PC-9 (cell line): Measurements from ENCODE around the gene KCNAB2. TPM values are rescaled to one million over a fixed set of nuclear protein-coding genes. Genes with fewer than 3 reads are reported as not detected.

Experiments
- BruUV-seq: library from RNA; stranded (reverse); fragments of 400-500 nt; replicated peaks from 2 replicates; lab custom pipeline; 2021; lab: Mats Ljungman, UMichigan
- CTCF ChIA-PET: fragments of 300-600 bp; sonication (Branson Sonifier 250); formaldehyde crosslinking; loops from one replicate; lab custom pipeline; 2022; ENCODE audit warnings: antibody characterized with exemption; lab: Charles Lee
- POLR2A ChIA-PET: fragments of 300-600 bp; sonication (Branson Sonifier 250); formaldehyde crosslinking; loops from one replicate; lab custom pipeline; 2022; ENCODE audit warnings: antibody characterized with exemption; ENCODE audit not compliant: unreplicated experiment; lab: Charles Lee
- DNase-seq, 2 experiments: peaks; one replicate each; pipeline versions ENCODE4 v3.0.0 to v3.0.0-alpha.2; 2015 to 2022; ENCODE audit warnings: mixed read lengths in 1 of 2
- H2AFZ ChIP-seq: fragments of 200-600 bp; sonication (generic); 2 replicates; pipeline ENCODE4 v1.8.1; 2017; ENCODE audit warnings: antibody characterized with exemption
- H3F3A ChIP-seq: fragments of 200-600 bp; sonication (generic); 2 replicates; pipeline ENCODE4 v1.8.1; 2017; ENCODE audit warnings: antibody characterized with exemption, mild to moderate bottlenecking, low read depth; ENCODE audit not compliant: insufficient read depth
- H3K27ac ChIP-seq: fragments of 200-600 bp; sonication (generic); 2 replicates; pipeline ENCODE4 v1.6.1; 2016; ENCODE audit warnings: mixed run types
- H3K27me3 ChIP-seq: fragments of 200-600 bp; sonication (generic); 2 replicates; pipeline ENCODE4 v1.6.1; 2016; ENCODE audit warnings: low read depth, mixed run types; ENCODE audit not compliant: insufficient read depth
- H3K36me3 ChIP-seq: fragments of 200-600 bp; sonication (generic); 2 replicates; pipeline ENCODE4 v1.6.1; 2016; ENCODE audit warnings: low read depth, mixed run types
- H3K4me1 ChIP-seq: fragments of 200-600 bp; sonication (generic); replicated peaks from 2 replicates; pipeline ENCODE4 v1.6.1; 2016; ENCODE audit warnings: mixed run types; ENCODE audit not compliant: insufficient read depth
- H3K4me2 ChIP-seq: fragments of 200-600 bp; sonication (generic); 2 replicates; pipeline ENCODE4 v1.6.1; 2017; ENCODE audit warnings: mixed run types
- H3K4me3 ChIP-seq: fragments of 200-600 bp; sonication (generic); 2 replicates; pipeline ENCODE4 v1.6.1; 2016; ENCODE audit warnings: mixed run types
- H3K79me2 ChIP-seq: fragments of 200-600 bp; sonication (generic); 2 replicates; pipeline ENCODE4 v1.6.1; 2017; ENCODE audit warnings: low read depth, mixed run types
- H3K9me2 ChIP-seq: fragments of 200-600 bp; sonication (generic); 2 replicates; pipeline ENCODE4 v1.8.1; 2017; ENCODE audit warnings: mild to moderate bottlenecking; ENCODE audit not compliant: insufficient read depth
- H3K9me3 ChIP-seq: fragments of 200-600 bp; sonication (generic); 2 replicates; pipeline ENCODE4 v1.8.1; 2016; ENCODE audit warnings: low read depth; ENCODE audit not compliant: insufficient read depth
- H4K20me1 ChIP-seq: fragments of 200-600 bp; sonication (generic); 2 replicates; pipeline ENCODE4 v1.8.1; 2017; ENCODE audit not compliant: insufficient read depth
- CTCF ChIP-seq: fragments of 200-600 bp; sonication (generic); conservative IDR thresholded peaks from 2 replicates; pipeline ENCODE4 v1.6.1; 2017; ENCODE audit warnings: mixed run types, antibody characterized with exemption, mild to moderate bottlenecking, moderate library complexity
- EZH2 ChIP-seq: fragments of 200-600 bp; sonication (generic); IDR thresholded peaks from 2 replicates; pipeline ENCODE4 v1.8.0; 2017; ENCODE audit warnings: antibody characterized with exemption, low read depth
- intact Hi-C: fragments of 100-400 bp; cut with micrococcal nuclease; formaldehyde crosslinking; loops from one replicate; pipeline ENCODE4 v1.10.0; 2022; ENCODE audit not compliant: unreplicated experiment
- total RNA-seq: library from RNA; stranded (reverse); gene quantifications from 2 replicates; pipeline ENCODE4 v1.2.3, GENCODE V29; 2021

KCNAB2 gene
- total RNA-seq, 1 experiment from 2014 or later, result 19.6 TPM

- no TSS peak for BruUV-seq
- Histone ChIP-seq H3K36me3 (no peaks in the 10 kb centered on the region), H3K9me2 (no peaks in the 10 kb centered on the region), H3K4me2 (no peak overlapping the region), H2AFZ (no peak overlapping the region), H3K27me3 (0 out of 2 replicates have a peak, but pooled peaks cover 3% of the 10 kb centered on the region), H3F3A (no peaks in the 10 kb centered on the region), H3K9me3 (no peaks in the 10 kb centered on the region), H3K27ac (no peak overlapping the region), H3K4me3 (no peak overlapping the region), H3K79me2 (no peaks in the 10 kb centered on the region), H4K20me1 (no peaks in the 10 kb centered on the region), H3K4me1 (no peaks in the 10 kb centered on the region)
- POLR2A ChIA-PET, result no interaction called here
- TF ChIP-seq CTCF (no peak), EZH2 (no peak)
- intact Hi-C loops, result no loop called here
- CTCF ChIA-PET, result no interaction called here
- no peak for DNase-seq
Observed at GRCh38 chr1:6136516-6137220, 91.0 kb downstream of the KCNAB2 start.

GRCh38 chr1:6137758-6138157 lies 92.1 kb downstream of the KCNAB2 start:
- intact Hi-C loops, result no loop called here
- Histone ChIP-seq H3K27ac (no peak overlapping the region), H3K79me2 (no peaks in the 10 kb centered on the region), H2AFZ (no peak overlapping the region), H3K27me3 (no peaks in the 10 kb centered on the region), H3K4me2 (no peak overlapping the region), H3K9me2 (no peaks in the 10 kb centered on the region), H4K20me1 (no peaks in the 10 kb centered on the region), H3K4me1 (no peaks in the 10 kb centered on the region), H3K36me3 (no peaks in the 10 kb centered on the region), H3K4me3 (no peak overlapping the region), H3K9me3 (no peaks in the 10 kb centered on the region), H3F3A (no peaks in the 10 kb centered on the region)
- POLR2A ChIA-PET, result no interaction called here
- no TSS peak for BruUV-seq
- CTCF ChIA-PET, result no interaction called here
- no peak for TF ChIP-seq EZH2
- DNase-seq, result no peak

DNA sequence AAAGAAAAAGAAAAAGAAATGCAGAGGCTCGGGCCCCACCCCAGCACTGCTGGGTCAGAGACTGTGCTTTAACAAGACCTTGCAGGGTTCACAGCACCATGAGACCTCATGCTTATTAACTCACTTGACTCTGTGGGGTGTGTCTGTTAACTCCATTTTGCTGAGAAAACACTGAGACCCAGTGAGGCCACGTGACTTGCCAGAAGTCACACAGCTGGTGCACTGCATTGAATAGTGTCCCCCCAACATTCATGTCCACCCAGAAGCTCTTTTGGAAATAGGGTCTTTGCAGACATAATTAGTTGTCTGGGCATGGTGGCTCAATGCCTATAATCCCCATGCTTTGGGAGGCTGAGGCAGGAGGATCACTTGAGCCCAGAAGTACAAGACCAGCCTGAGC lies 94.7 kb downstream of the KCNAB2 start:
- Histone ChIP-seq H3K4me1 (peaks cover 8% of the 10 kb centered on the region; the same call in 1 of the 2 replicates), H3K9me3 (no peaks in the 10 kb centered on the region), H3F3A (no peaks in the 10 kb centered on the region), H2AFZ (no peak overlapping the region), H3K9me2 (no peaks in the 10 kb centered on the region), H3K27ac (no peak overlapping the region), H3K4me2 (no peak overlapping the region), H3K27me3 (no peaks in the 10 kb centered on the region), H3K79me2 (no peaks in the 10 kb centered on the region), H3K4me3 (no peak overlapping the region), H4K20me1 (no peaks in the 10 kb centered on the region), H3K36me3 (no peaks in the 10 kb centered on the region)
- TF ChIP-seq EZH2 (no peak), CTCF (no peak)
- ChIA-PET POLR2A (no interaction called here), CTCF (no interaction called here)
- intact Hi-C loops, result no loop called here
- BruUV-seq, result no TSS peak
- no peak for DNase-seq
